GM04504 (cell line): ENCODE results near the gene OR51L1.
A peak's percentile ranks its signal among the peaks of the same experiment; 100 is the strongest.
"Not testable (repeated sequence)": the region's sequence is repeated elsewhere in the genome, so short reads cannot be mapped to it uniquely, and the experiment has no call there.

Experiments
- DNase-seq: peaks from one replicate; pipeline ENCODE4 v3.0.0-alpha.2; 2012; ENCODE audit warnings: low read depth

OR51L1 gene

GRCh38 chr11:4994551-4994950 lies at the start of gene OR51L1:
TSS of gene OR51L1 (plus strand) at chr11:4994851. CDS start at chr11:4998983, 4,132 bp downstream.
- DNase-seq = no peak

GRCh38 chr11:4947505-4947904 lies 47.1 kb upstream of the OR51L1 start, which contains the start of gene OR51A4:
TSS of gene OR51A4 (minus strand) at chr11:4947605. CDS start at chr11:4947100, 505 bp downstream.
- DNase-seq = no peak

- not testable (repeated sequence) for DNase-seq
Measured at GRCh38 chr11:4955613-4956012, 39.0 kb upstream of the OR51L1 start, which contains the start of gene OR51A2. TSS of gene OR51A2 (minus strand) at chr11:4955713. CDS start at chr11:4955713, 0 bp downstream.

- no peak for DNase-seq
Measured at GRCh38 chr11:4957396-4957795, 37.3 kb upstream of the OR51L1 start.

GRCh38 chr11:4960877-4961276 lies 33.8 kb upstream of the OR51L1 start:
- DNase-seq = no peak

GRCh38 chr11:4962816-4963215 lies 31.8 kb upstream of the OR51L1 start:
- no peak for DNase-seq

- no peak for DNase-seq
Measured at GRCh38 chr11:4975436-4975835, 19.2 kb upstream of the OR51L1 start.

- no peak for DNase-seq
Measured at GRCh38 chr11:4979036-4979435, 15.6 kb upstream of the OR51L1 start.

- DNase-seq = no peak
Measured at GRCh38 chr11:4982678-4983077, 12.0 kb upstream of the OR51L1 start.

GRCh38 chr11:4983841-4984240 lies 10.8 kb upstream of the OR51L1 start:
- DNase-seq = no peak

- DNase-seq = no peak
Measured at GRCh38 chr11:4991060-4991459, 3.6 kb upstream of the OR51L1 start.

GRCh38 chr11:5004424-5005274 lies 10.0 kb downstream of the OR51L1 start:
- peak; percentile 26 for DNase-seq

- DNase-seq = no peak
Measured at GRCh38 chr11:5007561-5007960, 12.9 kb downstream of the OR51L1 start.

GRCh38 chr11:5011254-5011653 lies 16.6 kb downstream of the OR51L1 start:
- no peak for DNase-seq

GRCh38 chr11:5013012-5013411 lies 18.4 kb downstream of the OR51L1 start:
- DNase-seq = no peak

- DNase-seq = no peak
Measured at GRCh38 chr11:5021996-5022395, 27.3 kb downstream of the OR51L1 start.

GRCh38 chr11:5036669-5037068 lies 42.0 kb downstream of the OR51L1 start:
- DNase-seq = no peak

GRCh38 chr11:5037926-5038325 lies 43.3 kb downstream of the OR51L1 start:
- DNase-seq = no peak

GRCh38 chr11:5038341-5038740 lies 43.7 kb downstream of the OR51L1 start:
- no peak for DNase-seq

- DNase-seq = no peak
Measured at GRCh38 chr11:5040876-5041275, 46.2 kb downstream of the OR51L1 start.

GRCh38 chr11:5042091-5042490 lies 47.4 kb downstream of the OR51L1 start:
- no peak for DNase-seq

GRCh38 chr11:5043380-5043779 lies 48.7 kb downstream of the OR51L1 start:
- DNase-seq = no peak

GRCh38 chr11:5046226-5046625 lies 51.6 kb downstream of the OR51L1 start, which contains the start of gene OR52J3:
TSS of gene OR52J3 (plus strand) at chr11:5046526. CDS start at chr11:5046526, 0 bp downstream.
- no peak for DNase-seq
